Measurements from ENCODE around the gene TMC7. TPM values are rescaled to one million over a fixed set of nuclear protein-coding genes. Genes with fewer than 3 reads are reported as not detected.

The TMC7 gene
- polyA plus RNA-seq, 4 donors, result 1.4 to 7.5 (median 2.1) TPM

- no peaks in the 10 kb centered on the region for H3K4me1 ChIP-seq (ENCODE audit: control insufficient read depth in 3 of 3, insufficient read depth in 2 of 3, low read depth in 1 of 3, low read length in 2 of 3)
- H3K27ac ChIP-seq (ENCODE audit: low read depth in 1 of 3, low read length in 2 of 3), result no peak overlapping the region
- H3K27me3 ChIP-seq (ENCODE audit: control insufficient read depth in 3 of 3, insufficient read depth in 3 of 3, low read length in 3 of 3), result no peaks in the 10 kb centered on the region
- peaks cover 14 to 51% (median 24%) of the 10 kb centered on the region in 3 donors for H3K36me3 ChIP-seq (ENCODE audit: control insufficient read depth in 3 of 3, insufficient read depth in 2 of 3, low read depth in 1 of 3, low read length in 3 of 3)
- no peak overlapping the region for H3K4me3 ChIP-seq (ENCODE audit: low read depth in 1 of 3, low read length in 3 of 3)
- 74 to 90% (median 75%) methylated on average over 6 of the region's 6 CpGs for WGBS, 3 donors
- DNase-seq, result no peak
- no peak for FAIRE-seq
- H3K9me3 ChIP-seq (ENCODE audit: control insufficient read depth in 2 of 2, insufficient read depth in 1 of 2, low read depth in 1 of 2, low read length in 1 of 2), result no peaks in the 10 kb centered on the region
Observed at GRCh38 chr16:19077879-19078278, 94.1 kb downstream of the TMC7 start.

- H3K27ac ChIP-seq (ENCODE audit: low read depth in 1 of 3, low read length in 2 of 3), result no peak overlapping the region
- no peak overlapping the region for H3K4me3 ChIP-seq (ENCODE audit: low read depth in 1 of 3, low read length in 3 of 3)
- peaks cover 0 to 6% (median 0%) of the 10 kb centered on the region in 3 donors for H3K4me1 ChIP-seq (ENCODE audit: control insufficient read depth in 3 of 3, insufficient read depth in 2 of 3, low read depth in 1 of 3, low read length in 2 of 3)
- 75 to 96% (median 87%) methylated on average over 1 of the region's 1 CpG for WGBS, 3 donors
- FAIRE-seq (no peak), DNase-seq (no peak)
- no peaks in the 10 kb centered on the region for H3K9me3 ChIP-seq (ENCODE audit: control insufficient read depth in 2 of 2, insufficient read depth in 1 of 2, low read depth in 1 of 2, low read length in 1 of 2)
- peaks cover 6 to 8% (median 6%) of the 10 kb centered on the region in 3 donors for H3K36me3 ChIP-seq (ENCODE audit: control insufficient read depth in 3 of 3, insufficient read depth in 2 of 3, low read depth in 1 of 3, low read length in 3 of 3)
- H3K27me3 ChIP-seq (ENCODE audit: control insufficient read depth in 3 of 3, insufficient read depth in 3 of 3, low read length in 3 of 3), result no peaks in the 10 kb centered on the region
Observed at GRCh38 chr16:19083670-19084069, 99.9 kb downstream of the TMC7 start.

DNA sequence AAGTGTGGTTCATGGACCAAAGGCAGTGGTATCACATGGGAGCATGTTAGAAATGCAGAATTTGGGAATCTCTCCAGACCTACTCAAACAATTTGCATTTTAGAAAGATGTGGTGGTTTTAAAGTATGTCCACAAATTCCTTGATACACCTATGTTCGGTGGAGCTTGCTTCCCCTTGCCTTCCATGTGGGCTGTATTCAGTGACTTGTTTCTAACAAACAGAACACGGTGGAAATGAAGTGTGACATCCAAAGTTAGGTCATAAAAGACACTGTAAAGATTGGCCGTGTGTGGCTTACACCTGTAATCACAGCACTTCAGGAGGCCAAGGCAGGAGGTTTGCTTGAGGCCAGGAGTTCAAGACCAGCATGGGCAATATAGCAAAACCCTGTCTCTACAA is 100.4 kb downstream of the TMC7 start:
- Histone ChIP-seq H3K4me3 (ENCODE audit: low read depth in 1 of 3, low read length in 3 of 3) (no peak overlapping the region), H3K9me3 (ENCODE audit: control insufficient read depth in 2 of 2, insufficient read depth in 1 of 2, low read depth in 1 of 2, low read length in 1 of 2) (no peaks in the 10 kb centered on the region), H3K4me1 (ENCODE audit: control insufficient read depth in 3 of 3, insufficient read depth in 2 of 3, low read depth in 1 of 3, low read length in 2 of 3) (peaks cover 0 to 6% (median 0%) of the 10 kb centered on the region in 3 donors), H3K36me3 (ENCODE audit: control insufficient read depth in 3 of 3, insufficient read depth in 2 of 3, low read depth in 1 of 3, low read length in 3 of 3) (peaks cover 2 to 6% (median 2%) of the 10 kb centered on the region in 3 donors), H3K27ac (ENCODE audit: low read depth in 1 of 3, low read length in 2 of 3) (no peak overlapping the region), H3K27me3 (ENCODE audit: control insufficient read depth in 3 of 3, insufficient read depth in 3 of 3, low read length in 3 of 3) (no peaks in the 10 kb centered on the region)
- DNase-seq, result no peak
- WGBS, 3 donors, result 76 to 77% (median 76%) methylated on average over 3 of the region's 3 CpGs
- FAIRE-seq, result no peak

GRCh38 chr16:19084879-19085278 is 101.1 kb downstream of the TMC7 start:
- FAIRE-seq, result no peak
- no peak overlapping the region for H3K4me3 ChIP-seq (ENCODE audit: low read depth in 1 of 3, low read length in 3 of 3)
- H3K36me3 ChIP-seq (ENCODE audit: control insufficient read depth in 3 of 3, insufficient read depth in 2 of 3, low read depth in 1 of 3, low read length in 3 of 3), result peaks cover 0 to 2% (median 0%) of the 10 kb centered on the region in 3 donors
- no peak for DNase-seq
- no peaks in the 10 kb centered on the region for H3K27me3 ChIP-seq (ENCODE audit: control insufficient read depth in 3 of 3, insufficient read depth in 3 of 3, low read length in 3 of 3)
- no peaks in the 10 kb centered on the region for H3K9me3 ChIP-seq (ENCODE audit: control insufficient read depth in 2 of 2, insufficient read depth in 1 of 2, low read depth in 1 of 2, low read length in 1 of 2)
- peaks cover 0 to 6% (median 0%) of the 10 kb centered on the region in 3 donors for H3K4me1 ChIP-seq (ENCODE audit: control insufficient read depth in 3 of 3, insufficient read depth in 2 of 3, low read depth in 1 of 3, low read length in 2 of 3)
- 86 to 90% (median 88%) methylated on average over 5 of the region's 5 CpGs for WGBS, 3 donors
- H3K27ac ChIP-seq (ENCODE audit: low read depth in 1 of 3, low read length in 2 of 3), result no peak overlapping the region

- WGBS, 3 donors, result 6 to 29% (median 10%) methylated on average over 8 of the region's 8 CpGs
- Histone ChIP-seq H3K9me3 (ENCODE audit: control insufficient read depth in 2 of 2, insufficient read depth in 1 of 2, low read depth in 1 of 2, low read length in 1 of 2) (no peaks in the 10 kb centered on the region), H3K27ac (ENCODE audit: low read depth in 1 of 3, low read length in 2 of 3) (peak overlapping the region in 1 of 3 donors; percentile 24), H3K36me3 (ENCODE audit: control insufficient read depth in 3 of 3, insufficient read depth in 2 of 3, low read depth in 1 of 3, low read length in 3 of 3) (peaks cover 0 to 2% (median 0%) of the 10 kb centered on the region in 3 donors), H3K27me3 (ENCODE audit: control insufficient read depth in 3 of 3, insufficient read depth in 3 of 3, low read length in 3 of 3) (no peaks in the 10 kb centered on the region), H3K4me3 (ENCODE audit: low read depth in 1 of 3, low read length in 3 of 3) (peak overlapping the region in 1 of 3 donors; percentile 50), H3K4me1 (ENCODE audit: control insufficient read depth in 3 of 3, insufficient read depth in 2 of 3, low read depth in 1 of 3, low read length in 2 of 3) (peaks cover 0 to 6% (median 0%) of the 10 kb centered on the region in 3 donors)
- FAIRE-seq, result no peak
- peak; percentile 82 to 88 for DNase-seq
Observed at GRCh38 chr16:19085679-19086200, 102.0 kb downstream of the TMC7 start.

DNA sequence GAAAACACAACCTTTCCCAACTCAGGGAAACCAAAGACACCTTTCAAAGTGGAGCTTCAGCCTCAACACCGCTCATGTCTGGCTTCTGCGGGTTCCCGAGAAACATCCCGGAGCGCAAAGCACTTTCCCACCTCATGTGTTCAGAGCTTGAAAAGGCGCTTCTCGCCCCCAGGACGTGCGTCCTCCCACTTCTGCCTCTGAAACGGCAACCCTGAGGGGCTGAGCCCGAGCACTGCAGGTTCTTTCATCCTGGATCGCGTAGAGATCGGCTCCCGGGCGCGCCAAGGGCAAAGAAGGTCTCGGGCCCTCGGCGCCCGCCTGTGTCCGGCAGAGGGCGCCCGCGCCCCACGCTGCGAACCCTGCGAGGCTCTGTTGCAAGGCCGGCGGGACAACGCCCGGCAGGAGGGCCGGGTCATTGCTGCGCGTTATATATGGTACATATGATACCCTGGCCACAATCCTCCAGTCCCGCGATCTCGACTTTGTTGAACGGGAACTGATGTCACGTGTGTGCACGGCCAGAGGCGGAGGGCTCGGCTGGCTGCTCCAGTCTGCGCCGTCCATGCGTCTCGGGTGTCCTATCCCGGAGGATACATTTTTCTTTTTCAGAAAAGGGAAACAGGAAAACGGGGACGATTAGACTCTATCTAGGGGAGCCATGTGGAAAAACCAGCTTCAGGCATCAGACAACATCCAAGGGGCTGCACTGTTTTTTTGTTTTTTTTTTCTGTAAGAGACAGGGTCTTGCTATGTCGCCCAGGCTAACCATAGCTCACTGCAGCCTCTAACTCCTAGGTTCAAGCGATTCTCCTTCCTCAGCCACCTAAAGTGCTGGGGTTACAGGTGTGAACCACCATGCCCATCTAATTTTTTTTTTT is 102.8 kb downstream of the TMC7 start:
- Histone ChIP-seq H3K36me3 (ENCODE audit: control insufficient read depth in 3 of 3, insufficient read depth in 2 of 3, low read depth in 1 of 3, low read length in 3 of 3) (peaks cover 0 to 2% (median 0%) of the 10 kb centered on the region in 3 donors), H3K27me3 (ENCODE audit: control insufficient read depth in 3 of 3, insufficient read depth in 3 of 3, low read length in 3 of 3) (no peaks in the 10 kb centered on the region), H3K27ac (ENCODE audit: low read depth in 1 of 3, low read length in 2 of 3) (peak overlapping the region; percentile 5 to 24 (median 7)), H3K9me3 (ENCODE audit: control insufficient read depth in 2 of 2, insufficient read depth in 1 of 2, low read depth in 1 of 2, low read length in 1 of 2) (no peaks in the 10 kb centered on the region), H3K4me3 (ENCODE audit: low read depth in 1 of 3, low read length in 3 of 3) (peak overlapping the region in 2 of 3 donors; percentile 42 to 50), H3K4me1 (ENCODE audit: control insufficient read depth in 3 of 3, insufficient read depth in 2 of 3, low read depth in 1 of 3, low read length in 2 of 3) (peaks cover 0 to 6% (median 0%) of the 10 kb centered on the region in 3 donors)
- DNase-seq (peak; percentile 87 to 93), FAIRE-seq (no peak)
- 6 to 7% (median 6%) methylated on average over 47 to 52 of the region's 52 CpGs for WGBS, 3 donors

DNA sequence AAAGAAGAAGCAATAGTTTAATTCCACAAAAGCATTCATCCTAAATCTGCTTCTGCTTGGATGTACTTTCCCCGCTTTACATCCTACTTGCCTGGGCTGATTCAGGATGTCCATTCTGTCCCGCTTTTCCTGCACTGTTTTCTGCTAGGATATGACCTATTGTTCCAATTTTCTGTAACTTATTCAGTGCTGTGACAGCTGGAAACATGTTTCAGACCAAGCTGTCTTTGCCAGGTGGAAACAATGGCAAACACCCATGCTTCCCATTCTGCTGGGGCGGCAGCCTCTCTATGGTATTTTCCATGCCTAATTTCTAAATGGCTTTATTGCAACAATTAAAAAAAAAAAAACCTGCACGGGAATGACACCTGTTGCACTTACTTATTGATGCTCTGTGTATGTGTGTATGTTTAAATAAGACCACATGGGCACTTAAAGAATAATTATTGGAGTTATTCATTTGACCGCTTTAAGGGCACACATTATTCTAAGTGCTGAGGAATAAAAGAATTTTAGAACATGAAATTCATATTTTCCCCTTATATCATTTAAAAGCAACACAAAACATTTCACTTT is 104.7 kb downstream of the TMC7 start:
- no peak overlapping the region for H3K4me3 ChIP-seq (ENCODE audit: low read depth in 1 of 3, low read length in 3 of 3)
- H3K27ac ChIP-seq (ENCODE audit: low read depth in 1 of 3, low read length in 2 of 3), result no peak overlapping the region
- no peaks in the 10 kb centered on the region for H3K36me3 ChIP-seq (ENCODE audit: control insufficient read depth in 3 of 3, insufficient read depth in 2 of 3, low read depth in 1 of 3, low read length in 3 of 3)
- no peaks in the 10 kb centered on the region for H3K27me3 ChIP-seq (ENCODE audit: control insufficient read depth in 3 of 3, insufficient read depth in 3 of 3, low read length in 3 of 3)
- H3K4me1 ChIP-seq (ENCODE audit: control insufficient read depth in 3 of 3, insufficient read depth in 2 of 3, low read depth in 1 of 3, low read length in 2 of 3), result peaks cover 0 to 6% (median 0%) of the 10 kb centered on the region in 3 donors
- 44 to 70% (median 61%) methylated on average over 5 of the region's 5 CpGs for WGBS, 3 donors
- no peak for FAIRE-seq
- H3K9me3 ChIP-seq (ENCODE audit: control insufficient read depth in 2 of 2, insufficient read depth in 1 of 2, low read depth in 1 of 2, low read length in 1 of 2), result no peaks in the 10 kb centered on the region
- no peak for DNase-seq

- Histone ChIP-seq H3K27me3 (ENCODE audit: control insufficient read depth in 3 of 3, insufficient read depth in 3 of 3, low read length in 3 of 3) (no peaks in the 10 kb centered on the region), H3K4me1 (ENCODE audit: control insufficient read depth in 3 of 3, insufficient read depth in 2 of 3, low read depth in 1 of 3, low read length in 2 of 3) (peaks cover 0 to 6% (median 0%) of the 10 kb centered on the region in 3 donors), H3K27ac (ENCODE audit: low read depth in 1 of 3, low read length in 2 of 3) (no peak overlapping the region), H3K4me3 (ENCODE audit: low read depth in 1 of 3, low read length in 3 of 3) (no peak overlapping the region), H3K9me3 (ENCODE audit: control insufficient read depth in 2 of 2, insufficient read depth in 1 of 2, low read depth in 1 of 2, low read length in 1 of 2) (no peaks in the 10 kb centered on the region), H3K36me3 (ENCODE audit: control insufficient read depth in 3 of 3, insufficient read depth in 2 of 3, low read depth in 1 of 3, low read length in 3 of 3) (no peaks in the 10 kb centered on the region)
- WGBS, 3 donors, result 83 to 92% (median 86%) methylated on average over 3 of the region's 3 CpGs
- DNase-seq, result no peak
- FAIRE-seq, result no peak
Observed at GRCh38 chr16:19089410-19089955, 105.7 kb downstream of the TMC7 start.

All from small intestine (tissue), 7 donors.